Neural cell (in vitro differentiated cells): ENCODE results near the gene NINJ1.

Source experiments
- CTCF ChIP-seq: fragments of 450-650 bp; IDR thresholded peaks from 2 replicates; pipeline ENCODE4 v1.5.1; 2014; ENCODE audit warnings: antibody characterized with exemption, mild to moderate bottlenecking, moderate library complexity; ENCODE audit not compliant: poor library complexity, severe bottlenecking
- EZH2 ChIP-seq: fragments of 200-600, 300-800 bp; shearing (Covaris generic), sonication (generic); IDR thresholded peaks from 2 replicates; pipeline ENCODE4 v1.6.1; 2014; ENCODE audit warnings: antibody characterized with exemption, low read length, borderline replicate concordance, mild to moderate bottlenecking; ENCODE audit not compliant: insufficient read depth, poor library complexity, severe bottlenecking
- POLR2AphosphoS5 ChIP-seq: IDR thresholded peaks from 2 replicates; pipeline ENCODE4 v1.6.1; 2012
- REST ChIP-seq: IDR thresholded peaks from 2 replicates; pipeline ENCODE4 v1.6.1; 2012; ENCODE audit warnings: borderline replicate concordance
- TAF1 ChIP-seq: IDR thresholded peaks from 2 replicates; pipeline ENCODE4 v1.6.1; 2012; ENCODE audit warnings: low read depth

GRCh38 chr9:93076101-93076791 is 57.8 kb downstream of the NINJ1 start:
- TF ChIP-seq CTCF = no peak
- no peak for TF ChIP-seq TAF1
- TF ChIP-seq POLR2AphosphoS5 = no peak
- no peak for TF ChIP-seq REST
- TF ChIP-seq EZH2 = no peak
